Left lung (tissue), 10 donors: ENCODE measurements around the gene BEST2. TPM values are rescaled to one million over a fixed set of nuclear protein-coding genes. Genes with fewer than 3 reads are reported as not detected.
"Not testable (repeated sequence)": the region's sequence is repeated elsewhere in the genome, so short reads cannot be mapped to it uniquely, and the experiment has no call there.

ENCODE experiments used
- ATAC-seq: fragments of 200-7000 bp; cut with Tn5 transposase; one replicate; pipeline ENCODE4 v1.9.1; 2020; ENCODE audit warnings: moderate library complexity
- DNase-seq, 4 donors: peaks; one replicate each; pipeline ENCODE4 v3.0.0-alpha.2; 2013 to 2020
- H3K27ac ChIP-seq, 2 donors: fragments of 200-600 bp; sonication (generic) in 1 of 2; one replicate each; pipeline versions ENCODE4 v1.5.0 to v1.8.0; 2020 to 2021
- H3K27me3 ChIP-seq, 2 donors: fragments of 200-600 bp; sonication (generic) in 1 of 2; one replicate each; pipeline versions ENCODE4 v1.5.0 to v1.8.0; 2020 to 2021
- H3K36me3 ChIP-seq, 2 donors: fragments of 200-600 bp; sonication (generic) in 1 of 2; one replicate each; pipeline versions ENCODE4 v1.5.0 to v1.8.0; 2020 to 2021
- H3K4me1 ChIP-seq, 2 donors: fragments of 200-600 bp; one replicate each; pipeline ENCODE4 v1.8.0; 2021
- H3K4me3 ChIP-seq, 2 donors: fragments of 200-600 bp; sonication (generic) in 1 of 2; one replicate each; pipeline versions ENCODE4 v1.5.0 to v1.8.0; 2020 to 2021; ENCODE audit warnings: mild to moderate bottlenecking in 1 of 2
- H3K9me3 ChIP-seq, 2 donors: fragments of 200-600 bp; sonication (generic) in 1 of 2; one replicate each; pipeline versions ENCODE4 v1.5.0 to v1.8.0; 2020 to 2021
- CTCF ChIP-seq, 2 donors: fragments of 200-600 bp; sonication (generic) in 1 of 2; IDR thresholded peaks; one replicate each; pipeline versions ENCODE4 v1.5.0 to v1.8.0; 2021; ENCODE audit warnings: antibody characterized with exemption in 2 of 2
- intact Hi-C, 2 donors: fragments of 100-400 bp; cut with DNase I; formaldehyde crosslinking; loops; one replicate each; pipeline versions ENCODE4 v1.11.2 to v1.14.2; 2022
- polyA plus RNA-seq, 6 donors: library from polyadenylated mRNA; unstranded; fragments of 120-200 nt; gene quantifications; one replicate each; pipeline ENCODE4 v1.2.1, GENCODE V29; 2013; ENCODE audit not compliant: insufficient read length in 6 of 6
- total RNA-seq, 2 donors: library from RNA; stranded (reverse); fragmentation: NEBNext Ultra II Directional; extraction: Animal tissue kit (Norgen Biotek cat#: 25700); gene quantifications; one replicate each; pipeline ENCODE4 v1.2.1, GENCODE V29; 2021
- donor health status: DM: no; HTN: yes; CAD: no.
- donor health status: DM: no; HTN: no; CAD: no.

The BEST2 gene
- total and polyA plus RNA-seq, 8 donors: 0.08 to 0.17 (median 0.12) TPM; not detected in 4

GRCh38 chr19:12723381-12723640 lies 28.3 kb upstream of the BEST2 start:
- peak overlapping the region; percentile 79 to 89 for H3K27ac ChIP-seq
- peaks cover 11 to 40% of the 10 kb centered on the region in 2 donors for H3K4me1 ChIP-seq
- H3K27me3 ChIP-seq: no peaks in the 10 kb centered on the region
- intact Hi-C loops: no loop called here
- DNase-seq (no peak), ATAC-seq (peak; percentile 1)
- peaks cover 0 to 17% of the 10 kb centered on the region in 2 donors for H3K36me3 ChIP-seq
- peak overlapping the region; percentile 44 to 63 for H3K4me3 ChIP-seq
- no peaks in the 10 kb centered on the region for H3K9me3 ChIP-seq
- TF ChIP-seq CTCF (IDR thresholded peaks at IDR 0.05): no peak

GRCh38 chr19:12723641-12724426 lies 27.8 kb upstream of the BEST2 start, which contains the start of gene TNPO2:
Gene TNPO2 (minus strand): TSS chr19:12723932. CDS start chr19:12720977, 2,955 bp downstream.
- intact Hi-C loops: no loop called here
- peak in 3 of 4 donors; percentile 65 to 84 (median 71) for DNase-seq
- no peaks in the 10 kb centered on the region for H3K27me3 ChIP-seq
- no peak for TF ChIP-seq CTCF (IDR thresholded peaks at IDR 0.05)
- H3K36me3 ChIP-seq: peaks cover 0 to 17% of the 10 kb centered on the region in 2 donors
- no peaks in the 10 kb centered on the region for H3K9me3 ChIP-seq
- peaks cover 11 to 40% of the 10 kb centered on the region in 2 donors for H3K4me1 ChIP-seq
- peak; percentile 74 for ATAC-seq
- peak within 1 kb of the TSS; percentile 79 to 89 for H3K27ac ChIP-seq
- peak within 1 kb of the TSS; percentile 44 to 63 for H3K4me3 ChIP-seq

- DNase-seq, ATAC-seq, H3K9me3 ChIP-seq, intact Hi-C loops, H3K27me3 ChIP-seq, H3K27ac ChIP-seq, H3K4me3 ChIP-seq: not testable (repeated sequence)
- H3K36me3 ChIP-seq: peaks cover 0 to 31% of the 10 kb centered on the region in 2 donors
- H3K4me1 ChIP-seq: peaks cover 4 to 39% of the 10 kb centered on the region in 2 donors
Observed at GRCh38 chr19:12725612-12726011, 26.0 kb upstream of the BEST2 start.

- ATAC-seq (no peak), DNase-seq (no peak)
- intact Hi-C loops: no loop called here
- Histone ChIP-seq H3K4me1 (peaks cover 0 to 40% of the 10 kb centered on the region in 2 donors), H3K27ac (no peak overlapping the region), H3K4me3 (no peak overlapping the region), H3K9me3 (no peaks in the 10 kb centered on the region), H3K27me3 (no peaks in the 10 kb centered on the region), H3K36me3 (peaks cover 0 to 44% of the 10 kb centered on the region in 2 donors)
- no peak for TF ChIP-seq CTCF (IDR thresholded peaks at IDR 0.05)
Observed at GRCh38 chr19:12726988-12727316, 24.6 kb upstream of the BEST2 start.

GRCh38 chr19:12727745-12728433 lies 23.7 kb upstream of the BEST2 start:
- no peak for DNase-seq

More at GRCh38 chr19:12727745-12728433, 23.7 kb upstream of the BEST2 start:
- H3K27ac ChIP-seq: no peak overlapping the region
- H3K36me3 ChIP-seq: peaks cover 0 to 49% of the 10 kb centered on the region in 2 donors
- H3K27me3 ChIP-seq: no peaks in the 10 kb centered on the region
- intact Hi-C loops: no loop called here
- peaks cover 8 to 47% of the 10 kb centered on the region in 2 donors for H3K4me1 ChIP-seq
- no peak for TF ChIP-seq CTCF (IDR thresholded peaks at IDR 0.05)
- no peak for ATAC-seq
- no peaks in the 10 kb centered on the region for H3K9me3 ChIP-seq
- no peak overlapping the region for H3K4me3 ChIP-seq
